Measurements from ENCODE around the gene PLEKHM3.

Gene PLEKHM3

GRCh38 chr2:207879536-207879935, 145.8 kb downstream of the PLEKHM3 start:
- no peak for DNase-seq

GRCh38 chr2:207876842-207877535, 148.3 kb downstream of the PLEKHM3 start:
- DNase-seq: no peak

- no peak for DNase-seq
Measured at GRCh38 chr2:207875473-207876212, 149.7 kb downstream of the PLEKHM3 start.

GRCh38 chr2:207873794-207874193, 151.5 kb downstream of the PLEKHM3 start:
- no peak for DNase-seq

- no peak for DNase-seq
Measured at GRCh38 chr2:207871911-207872310, 153.4 kb downstream of the PLEKHM3 start.

- DNase-seq: no peak
Measured at GRCh38 chr2:207871506-207871905, 153.8 kb downstream of the PLEKHM3 start.

- no peak for DNase-seq
Measured at GRCh38 chr2:207870814-207871213, 154.5 kb downstream of the PLEKHM3 start.

GRCh38 chr2:207869784-207870778, 155.2 kb downstream of the PLEKHM3 start:
- DNase-seq: peak; percentile 57 to 79 (median 73)

GRCh38 chr2:207868855-207869596, 156.3 kb downstream of the PLEKHM3 start:
- no peak for DNase-seq

- DNase-seq: no peak
Measured at GRCh38 chr2:207867905-207868304, 157.4 kb downstream of the PLEKHM3 start.

- no peak for DNase-seq
Measured at GRCh38 chr2:207867056-207867455, 158.3 kb downstream of the PLEKHM3 start.

GRCh38 chr2:207865210-207865609, 160.1 kb downstream of the PLEKHM3 start:
- no peak for DNase-seq

GRCh38 chr2:207863345-207863744, 162.0 kb downstream of the PLEKHM3 start:
- DNase-seq: no peak

- DNase-seq: no peak
Measured at GRCh38 chr2:207861789-207862188, 163.5 kb downstream of the PLEKHM3 start.

GRCh38 chr2:207860685-207861084, 164.6 kb downstream of the PLEKHM3 start:
- no peak for DNase-seq

- no peak for DNase-seq
Measured at GRCh38 chr2:207855591-207855990, 169.7 kb downstream of the PLEKHM3 start.

- DNase-seq: no peak
Measured at GRCh38 chr2:207854484-207855440, 170.6 kb downstream of the PLEKHM3 start.

- DNase-seq: no peak
Measured at GRCh38 chr2:207852791-207853190, 172.5 kb downstream of the PLEKHM3 start.

GRCh38 chr2:207849443-207849842, 175.9 kb downstream of the PLEKHM3 start:
- no peak for DNase-seq

GRCh38 chr2:207848545-207848928, 176.8 kb downstream of the PLEKHM3 start:
- no peak for DNase-seq

All from suppressor macrophage treated with lipopolysaccharide for 1 hour (primary cell).